Sigmoid colon (tissue), 7 donors: ENCODE data around the gene KIAA1614. TPM values are rescaled to one million over a fixed set of nuclear protein-coding genes. Genes with fewer than 3 reads are reported as not detected.

Experiments used
- DNase-seq: peaks from one replicate; pipeline ENCODE4 v3.0.0-alpha.2; 2019
- H3K27ac ChIP-seq, 4 donors: fragments of 200-600 bp; sonication (generic); one replicate each; pipeline ENCODE4 v1.5.1; 2016 to 2019; ENCODE audit warnings: mild to moderate bottlenecking in 1 of 4
- H3K27me3 ChIP-seq, 3 donors: fragments of 200-600 bp; sonication (generic); one replicate each; pipeline ENCODE4 v1.5.1; 2019; ENCODE audit warnings: mild to moderate bottlenecking in 1 of 3
- H3K36me3 ChIP-seq, 4 donors: fragments of 200-600 bp; sonication (generic); one replicate each; pipeline ENCODE4 v1.5.1; 2016 to 2019
- H3K4me1 ChIP-seq, 4 donors: fragments of 200-600 bp; sonication (generic); one replicate each; pipeline ENCODE4 v1.5.1; 2017 to 2019
- H3K4me3 ChIP-seq, 4 donors: fragments of 200-600 bp; sonication (generic); one replicate each; pipeline ENCODE4 v1.5.1; 2017 to 2019; ENCODE audit warnings: mild to moderate bottlenecking in 2 of 4, moderate library complexity in 1 of 4
- H3K9me3 ChIP-seq, 4 donors: fragments of 200-600 bp in 3 of 4; sonication (generic) in 3 of 4; one replicate each; pipeline versions ENCODE4 v1.5.1 to v1.6.1; 2013 to 2019
- CTCF ChIP-seq, 4 experiments: fragments of 450-650 bp in 3 of 4; fragments of 200-600 bp in 1 of 4; IDR thresholded peaks; one replicate each; pipeline ENCODE4 v1.5.1; 2016 to 2019; ENCODE audit warnings: antibody characterized with exemption in 4 of 4, mild to moderate bottlenecking in 3 of 4, moderate library complexity in 2 of 4
- EP300 ChIP-seq, 4 donors: sonication (generic); formaldehyde crosslinking; IDR thresholded peaks; one replicate each; pipeline ENCODE4 v1.6.1; 2017; ENCODE audit warnings: antibody characterized with exemption in 4 of 4
- POLR2A ChIP-seq, 2 donors: fragments of 450-650 bp; IDR thresholded peaks; one replicate each; pipeline ENCODE4 v1.6.1; 2016; ENCODE audit warnings: antibody characterized with exemption in 2 of 2, mild to moderate bottlenecking in 2 of 2, moderate library complexity in 2 of 2
- POLR2AphosphoS5 ChIP-seq, 4 donors: sonication (generic); formaldehyde crosslinking; IDR thresholded peaks; one replicate each; pipeline ENCODE4 v1.6.1; 2017; ENCODE audit warnings: antibody characterized with exemption in 4 of 4
- WGBS, 2 donors: extraction: QIAGEN DNeasy Blood & Tissue Kit; methylation state at CpG; one replicate each; pipeline ENCODE4 v1.1.7; 2013; 5-methylcytosine and 5-hydroxymethylcytosine counted together
- intact Hi-C: fragments of 100-400 bp; cut with DNase I; formaldehyde crosslinking; loops from one replicate; pipeline ENCODE4 v1.15.1; 2023
- polyA plus RNA-seq, 3 donors: library from polyadenylated mRNA; stranded (reverse); fragments of 200-250 nt; gene quantifications; one replicate each; pipeline ENCODE4 v1.2.3, GENCODE V29; 2013
- total RNA-seq, 4 donors: library from RNA; depleted of rRNA; stranded (reverse); fragments of >200 nt; gene quantifications; one replicate each; pipeline ENCODE4 v1.1.0, GENCODE V29; 2016
- donor health status: healthy with polysubstance abuse.
- donor health status: Bipolar disorder and iron deficiency.
- donor health status: healthy.

The KIAA1614 gene
- total and polyA plus RNA-seq, 7 donors: 1.2 to 14.8 (median 6.3) TPM

DNA sequence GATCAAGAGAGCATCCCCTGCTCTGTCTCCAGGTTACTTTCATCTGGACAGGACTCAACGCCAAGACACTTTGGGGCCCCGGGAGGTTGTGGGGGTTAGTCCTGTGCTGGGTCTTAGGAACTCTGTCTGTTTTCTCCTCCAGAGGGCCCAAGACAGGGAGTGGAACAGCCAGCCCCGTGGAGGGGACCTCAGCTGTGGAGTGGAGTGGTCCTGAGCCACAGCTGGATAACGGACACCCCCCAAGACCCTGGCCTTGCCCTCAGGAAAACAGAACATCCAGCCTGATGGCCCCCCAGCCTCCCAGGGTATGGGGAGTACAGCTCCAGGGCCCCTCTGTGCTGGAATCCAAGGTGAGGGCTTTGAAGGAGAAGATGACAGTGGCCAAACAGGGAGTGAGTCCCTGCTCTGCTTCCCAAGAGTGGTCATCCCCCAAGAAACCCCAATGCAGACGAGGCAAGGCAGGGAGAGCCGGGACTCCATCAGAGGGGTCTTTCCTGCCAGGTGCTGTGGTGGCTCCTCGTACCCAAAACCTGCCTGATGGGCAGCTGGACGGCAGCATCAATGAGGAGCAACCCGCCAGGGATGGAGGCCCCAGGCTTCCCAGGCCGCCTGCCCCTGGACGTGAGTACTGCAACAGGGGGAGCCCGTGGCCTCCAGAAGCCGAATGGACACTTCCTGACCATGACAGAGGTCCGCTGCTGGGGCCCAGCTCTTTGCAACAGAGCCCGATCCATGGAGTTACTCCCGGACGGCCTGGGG is 3.5 kb downstream of the KIAA1614 start:
- WGBS, 2 donors: 88 to 92% methylated on average over 17 of the region's 17 CpGs
- no peak for DNase-seq
- no peak for TF ChIP-seq CTCF (IDR thresholded peaks at IDR 0.05)
- no peak for TF ChIP-seq POLR2A (IDR thresholded peaks at IDR 0.05)
- no peak for TF ChIP-seq POLR2AphosphoS5 (IDR thresholded peaks at IDR 0.05)
- no peak for TF ChIP-seq EP300 (IDR thresholded peaks at IDR 0.05)
- no peak overlapping the region for H3K4me3 ChIP-seq
- H3K27me3 ChIP-seq: no peaks in the 10 kb centered on the region
- H3K4me1 ChIP-seq: peaks cover 0 to 32% (median 16%) of the 10 kb centered on the region in 4 donors
- intact Hi-C loops: no loop called here
- H3K36me3 ChIP-seq: peaks cover 5 to 36% (median 11%) of the 10 kb centered on the region in 4 donors
- H3K9me3 ChIP-seq: no peaks in the 10 kb centered on the region
- H3K27ac ChIP-seq: no peak overlapping the region

DNA sequence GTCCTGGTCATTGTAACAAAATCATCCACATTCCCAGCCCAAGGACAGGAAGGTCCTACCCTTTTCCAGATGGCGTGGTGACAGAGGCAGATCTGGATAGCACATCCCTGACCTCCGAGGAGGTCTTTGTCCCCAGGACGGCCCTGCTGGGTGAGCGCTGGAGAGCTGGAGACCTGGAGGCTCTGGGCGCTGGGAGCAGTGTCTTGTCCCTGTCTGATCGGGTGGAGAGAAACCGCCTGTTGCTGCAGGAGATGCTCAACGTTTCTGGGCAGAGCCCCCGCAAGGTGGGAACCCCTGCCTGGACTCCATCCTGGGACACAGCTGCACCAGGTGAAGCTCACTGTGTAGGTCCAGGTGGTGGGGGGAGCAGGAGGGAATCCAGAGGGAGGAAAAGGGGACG is 4.1 kb downstream of the KIAA1614 start:
- Histone ChIP-seq H3K27me3 (no peaks in the 10 kb centered on the region), H3K4me1 (peaks cover 0 to 26% (median 10%) of the 10 kb centered on the region in 4 donors), H3K9me3 (no peaks in the 10 kb centered on the region), H3K4me3 (no peak overlapping the region), H3K36me3 (peaks cover 5 to 36% (median 11%) of the 10 kb centered on the region in 4 donors), H3K27ac (no peak overlapping the region)
- no peak for DNase-seq
- WGBS, 2 donors: 84 to 91% methylated on average over 10 of the region's 10 CpGs
- TF ChIP-seq POLR2A (IDR thresholded peaks at IDR 0.05) (no peak), POLR2AphosphoS5 (IDR thresholded peaks at IDR 0.05) (no peak), CTCF (IDR thresholded peaks at IDR 0.05) (no peak), EP300 (IDR thresholded peaks at IDR 0.05) (no peak)
- intact Hi-C loops: no loop called here

- no peak for DNase-seq
- TF ChIP-seq POLR2AphosphoS5 (IDR thresholded peaks at IDR 0.05) (no peak), CTCF (IDR thresholded peaks at IDR 0.05) (no peak), EP300 (IDR thresholded peaks at IDR 0.05) (no peak), POLR2A (IDR thresholded peaks at IDR 0.05) (no peak)
- intact Hi-C loops: no loop called here
- H3K27me3 ChIP-seq: no peaks in the 10 kb centered on the region
- H3K9me3 ChIP-seq: no peaks in the 10 kb centered on the region
- 75 to 80% methylated on average over 12 of the region's 12 CpGs for WGBS, 2 donors
- H3K36me3 ChIP-seq: peaks cover 5 to 36% (median 11%) of the 10 kb centered on the region in 4 donors
- peaks cover 0 to 22% (median 9%) of the 10 kb centered on the region in 4 donors for H3K4me1 ChIP-seq
- H3K4me3 ChIP-seq: no peak overlapping the region
- no peak overlapping the region for H3K27ac ChIP-seq
These were observed 4.8 kb downstream of the KIAA1614 start for GRCh38 chr1:180917306-180918065.

- H3K27ac ChIP-seq: no peak overlapping the region
- WGBS, 2 donors: 67 to 85% methylated on average over 10 of the region's 10 CpGs
- H3K4me1 ChIP-seq: peaks cover 0 to 23% (median 11%) of the 10 kb centered on the region in 4 donors
- no peak for DNase-seq
- peaks cover 5 to 36% (median 11%) of the 10 kb centered on the region in 4 donors for H3K36me3 ChIP-seq
- H3K4me3 ChIP-seq: no peak overlapping the region
- TF ChIP-seq CTCF (IDR thresholded peaks at IDR 0.05) (no peak), EP300 (IDR thresholded peaks at IDR 0.05) (no peak), POLR2AphosphoS5 (IDR thresholded peaks at IDR 0.05) (no peak), POLR2A (IDR thresholded peaks at IDR 0.05) (no peak)
- intact Hi-C loops: no loop called here
- H3K9me3 ChIP-seq: no peaks in the 10 kb centered on the region
- no peaks in the 10 kb centered on the region for H3K27me3 ChIP-seq
These were observed 5.8 kb downstream of the KIAA1614 start for GRCh38 chr1:180918519-180918918.
